ENCODE measurements around the gene UMODL1.
A peak's percentile ranks its signal among the peaks of the same experiment; 100 is the strongest.

The UMODL1 gene

DNA sequence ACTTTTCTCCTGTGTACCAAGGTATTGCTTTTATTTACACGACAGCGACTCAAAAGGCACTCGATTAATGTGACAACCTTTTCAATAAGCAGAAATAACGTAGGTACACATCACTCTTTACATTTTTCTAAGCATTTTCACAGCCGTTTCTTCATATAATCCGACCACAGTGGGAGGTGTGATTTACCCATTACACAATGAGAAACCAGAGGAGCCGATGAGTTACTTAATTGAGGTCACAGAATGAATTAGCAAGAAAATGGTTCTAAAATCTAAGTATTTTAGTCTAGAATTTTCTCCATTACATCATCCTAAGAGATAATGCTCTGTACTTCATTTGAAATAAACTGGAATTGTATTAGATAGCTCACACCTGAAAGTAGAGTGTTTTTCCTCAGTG is 71.5 kb downstream of the UMODL1 start:
- POLR2A ChIA-PET = no interaction called here

DNA sequence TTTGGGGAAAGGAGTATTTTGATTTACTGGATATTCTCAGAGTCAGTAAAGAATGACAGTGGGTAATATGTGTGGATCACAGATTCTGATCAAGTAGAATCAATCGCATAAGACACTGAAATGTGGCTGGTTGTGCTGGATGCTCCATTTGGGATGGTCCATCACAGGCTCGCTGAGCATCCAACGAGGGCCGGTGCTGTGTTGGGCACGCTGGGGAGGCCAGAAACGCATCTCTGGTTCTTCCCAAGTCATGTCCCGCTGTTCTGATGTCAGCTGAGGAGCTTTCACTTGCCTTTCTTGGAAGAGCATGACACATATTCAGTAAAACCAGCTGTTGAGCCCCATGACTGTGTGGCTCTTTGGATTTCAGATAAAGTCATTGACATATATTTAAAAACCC is 72.0 kb downstream of the UMODL1 start:
- ChIA-PET POLR2A (no interaction called here), CTCF (interaction anchor here (1.5 to 7.0 kb wide), 3 partner anchors 11 to 119 kb away, joined by 4 to 96 read pairs (median 5); no protein-coding TSS in a partner anchor)
- no peak for DNase-seq (ENCODE audit: low read depth, low spot score)
- TF ChIP-seq CTCF (IDR thresholded peaks at IDR 0.05; ENCODE audit: insufficient read depth, low read length, missing control alignments) = no peak
- H3K4me3 ChIP-seq (ENCODE audit: low read depth, low read length) = no peak overlapping the region

More for the DNA sequence above, 71.5 kb downstream of the UMODL1 start:
- TF ChIP-seq CTCF (IDR thresholded peaks at IDR 0.05; ENCODE audit: insufficient read depth, low read length, missing control alignments) = no peak
- H3K4me3 ChIP-seq (ENCODE audit: low read depth, low read length) = no peak overlapping the region
- CTCF ChIA-PET = interaction anchor here (1.5 to 7.0 kb wide), 3 partner anchors 10 to 119 kb away, joined by 4 to 96 read pairs (median 5); no protein-coding TSS in a partner anchor
- DNase-seq (ENCODE audit: low read depth, low spot score) = no peak

- DNase-seq (ENCODE audit: low read depth, low spot score) = no peak
- TF ChIP-seq CTCF (IDR thresholded peaks at IDR 0.05; ENCODE audit: insufficient read depth, low read length, missing control alignments) = no peak
- ChIA-PET POLR2A (no interaction called here), CTCF (interaction anchor here (2.0 to 7.0 kb wide), 3 partner anchors 11 to 237 kb away, joined by 13 to 96 read pairs (median 19); no protein-coding TSS in a partner anchor)
- H3K4me3 ChIP-seq (ENCODE audit: low read depth, low read length) = no peak overlapping the region
These were observed 73.1 kb downstream of the UMODL1 start for GRCh38 chr21:42144221-42144620.

DNA sequence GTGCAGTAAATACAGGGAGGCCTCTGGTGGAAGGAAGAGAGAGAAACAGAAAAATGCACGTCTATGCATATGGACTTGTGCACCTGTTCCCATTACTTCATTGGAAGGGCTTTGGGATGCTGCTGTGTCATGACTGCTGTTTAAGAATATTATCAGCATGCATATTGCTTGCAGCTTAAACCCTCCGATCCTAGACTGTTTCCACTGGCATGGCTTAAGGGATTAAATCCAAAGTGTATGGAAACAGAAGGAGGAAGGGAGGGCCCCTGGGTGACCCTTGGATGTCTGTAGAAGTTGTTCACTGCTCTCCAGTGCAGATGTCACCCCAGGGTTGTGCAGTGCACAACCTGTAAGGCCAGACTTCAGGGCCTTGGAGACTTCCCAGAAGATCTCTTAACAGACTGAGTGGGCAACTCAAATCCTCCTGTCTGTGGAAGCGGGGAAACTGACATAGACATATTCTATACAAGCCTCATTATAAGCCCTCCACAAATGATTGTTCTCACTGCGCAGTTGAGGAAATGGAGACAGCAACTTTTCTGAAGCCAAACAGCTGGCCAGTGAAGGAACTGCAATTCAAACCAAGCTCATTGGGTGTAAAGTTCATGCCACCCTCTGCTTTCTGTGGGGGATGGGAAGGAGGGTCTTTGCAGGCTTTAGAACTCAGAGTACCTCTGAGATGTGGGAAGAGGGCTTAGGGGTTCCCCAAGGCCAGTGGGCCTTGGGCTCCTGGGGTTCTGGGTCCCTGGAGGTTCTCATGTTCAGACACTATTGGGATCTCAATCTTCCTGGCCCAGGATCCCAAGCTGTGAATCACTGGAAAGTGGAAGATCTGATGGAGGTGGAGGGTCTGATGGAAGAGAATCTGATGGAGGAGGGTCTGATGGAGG is 73.8 kb downstream of the UMODL1 start:
- ChIA-PET POLR2A (no interaction called here), CTCF (interaction anchor here (0.7 to 7.0 kb wide), 23 partner anchors 10 to 860 kb away, joined by 3 to 96 read pairs (median 4); no protein-coding TSS in a partner anchor)
- H3K4me3 ChIP-seq (ENCODE audit: low read depth, low read length) = no peak overlapping the region
- DNase-seq (ENCODE audit: low read depth, low spot score) = no peak
- no peak for TF ChIP-seq CTCF (IDR thresholded peaks at IDR 0.05; ENCODE audit: insufficient read depth, low read length, missing control alignments)

- POLR2A ChIA-PET = no interaction called here
- no peak overlapping the region for H3K4me3 ChIP-seq (ENCODE audit: low read depth, low read length)
- DNase-seq (ENCODE audit: low read depth, low spot score) = no peak
- CTCF ChIA-PET = interaction anchor here (0.7 to 7.0 kb wide), 26 partner anchors 9 to 861 kb away, joined by 3 to 96 read pairs (median 4); no protein-coding TSS in a partner anchor
- peak; percentile 87 for TF ChIP-seq CTCF (IDR thresholded peaks at IDR 0.05; ENCODE audit: insufficient read depth, low read length, missing control alignments)
These were observed 74.6 kb downstream of the UMODL1 start for GRCh38 chr21:42145569-42146272.

Data from AG04449 (cell line).